HFFc6 (cell line): ENCODE data around the gene STRA6. TPM values are rescaled to one million over a fixed set of nuclear protein-coding genes. Genes with fewer than 3 reads are reported as not detected.

Experiments used
- DNase-seq: peaks from one replicate; pipeline ENCODE4 v3.0.0-alpha.2; 2018
- H3K27ac Mint-ChIP-seq: 2 replicates; pipeline ENCODE4 v1.8.0; 2020; ENCODE audit warnings: mild to moderate bottlenecking, mixed read lengths
- H3K27me3 Mint-ChIP-seq: 2 replicates; pipeline ENCODE4 v1.8.0; 2021; ENCODE audit warnings: mild to moderate bottlenecking, moderate library complexity, mixed read lengths; ENCODE audit not compliant: insufficient read depth
- H3K36me3 Mint-ChIP-seq: 2 replicates; pipeline ENCODE4 v1.8.0; 2021; ENCODE audit warnings: low read depth, mixed read lengths
- H3K4me1 Mint-ChIP-seq: 2 replicates; pipeline ENCODE4 v1.8.0; 2020; ENCODE audit warnings: low read depth, mixed read lengths
- H3K4me3 Mint-ChIP-seq: 2 replicates; pipeline ENCODE4 v1.8.0; 2020; ENCODE audit warnings: mild to moderate bottlenecking, moderate library complexity, mixed read lengths
- H3K9me3 Mint-ChIP-seq: 2 replicates; pipeline ENCODE4 v1.8.0; 2020; ENCODE audit warnings: mild to moderate bottlenecking, mixed read lengths
- total RNA-seq, 6 experiments: library from RNA; stranded (reverse); fragmentation: NEBNext Ultra II Directional; extraction: Animal tissue kit (Norgen Biotek cat#: 25700); gene quantifications; 2 replicates in 1 of 6; 3 replicates in 5 of 6; pipeline ENCODE4 v1.2.3, GENCODE V29; 2021
- TF ChIP-seq, protein P1 (sequence below): fragments of 200-600 bp; sonication (generic); IDR thresholded peaks from 2 replicates; pipeline ENCODE4 v1.5.0; 2021; ENCODE audit warnings: antibody characterized with exemption, mild to moderate bottlenecking

The STRA6 gene
- total RNA-seq, 6 experiments from 2014 or later: 2.2 to 3.2 (median 2.6) TPM

DNA sequence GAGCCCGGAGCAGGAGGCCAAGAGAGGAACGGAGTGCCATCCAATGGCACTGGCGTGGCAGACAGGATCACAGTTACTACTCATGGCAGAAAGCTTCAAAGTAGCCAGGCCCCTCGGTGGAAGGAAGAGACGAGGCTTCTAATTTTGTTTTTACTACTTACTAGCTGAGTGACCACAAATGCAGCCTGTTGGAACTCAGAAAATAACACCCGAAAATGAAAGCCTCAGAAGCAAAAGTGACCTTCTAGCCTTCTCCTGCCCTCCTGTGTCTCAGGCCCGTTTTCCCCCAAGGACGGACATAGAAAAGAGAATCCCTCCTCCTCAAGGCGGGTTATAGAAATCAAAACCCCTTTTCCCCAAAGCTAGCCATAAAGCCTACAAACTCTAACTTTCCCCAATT lies 9.9 kb upstream of the STRA6 start:
- TF ChIP-seq, protein P1, sequence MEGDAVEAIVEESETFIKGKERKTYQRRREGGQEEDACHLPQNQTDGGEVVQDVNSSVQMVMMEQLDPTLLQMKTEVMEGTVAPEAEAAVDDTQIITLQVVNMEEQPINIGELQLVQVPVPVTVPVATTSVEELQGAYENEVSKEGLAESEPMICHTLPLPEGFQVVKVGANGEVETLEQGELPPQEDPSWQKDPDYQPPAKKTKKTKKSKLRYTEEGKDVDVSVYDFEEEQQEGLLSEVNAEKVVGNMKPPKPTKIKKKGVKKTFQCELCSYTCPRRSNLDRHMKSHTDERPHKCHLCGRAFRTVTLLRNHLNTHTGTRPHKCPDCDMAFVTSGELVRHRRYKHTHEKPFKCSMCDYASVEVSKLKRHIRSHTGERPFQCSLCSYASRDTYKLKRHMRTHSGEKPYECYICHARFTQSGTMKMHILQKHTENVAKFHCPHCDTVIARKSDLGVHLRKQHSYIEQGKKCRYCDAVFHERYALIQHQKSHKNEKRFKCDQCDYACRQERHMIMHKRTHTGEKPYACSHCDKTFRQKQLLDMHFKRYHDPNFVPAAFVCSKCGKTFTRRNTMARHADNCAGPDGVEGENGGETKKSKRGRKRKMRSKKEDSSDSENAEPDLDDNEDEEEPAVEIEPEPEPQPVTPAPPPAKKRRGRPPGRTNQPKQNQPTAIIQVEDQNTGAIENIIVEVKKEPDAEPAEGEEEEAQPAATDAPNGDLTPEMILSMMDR: no peak
- Mint-ChIP-seq H3K4me1 (peaks cover 39% of the 10 kb centered on the region), H3K9me3 (no peaks in the 10 kb centered on the region), H3K27me3 (peaks cover 9% of the 10 kb centered on the region), H3K27ac (no peak overlapping the region), H3K36me3 (no peaks in the 10 kb centered on the region), H3K4me3 (no peak overlapping the region)
- no peak for DNase-seq

DNA sequence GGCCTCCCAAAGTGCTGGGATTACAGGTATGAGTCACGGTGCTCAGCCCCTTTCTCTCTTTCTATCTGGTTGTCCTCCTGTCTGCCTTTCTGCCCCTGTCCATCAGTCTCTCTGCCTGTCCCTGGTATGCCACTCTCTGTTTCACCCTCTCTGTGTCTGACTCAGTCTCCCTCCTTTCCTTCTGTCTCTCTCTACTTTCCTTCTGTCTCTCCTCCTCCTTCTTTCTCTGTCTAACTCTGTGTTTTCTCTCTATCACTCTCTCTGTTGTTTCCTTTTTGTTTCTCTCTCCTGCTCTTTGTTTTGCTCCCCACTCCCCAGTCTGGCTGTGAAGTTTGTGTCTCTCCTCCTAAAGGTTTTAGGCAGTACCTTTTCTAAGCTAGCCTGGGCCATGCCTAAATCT lies 9.1 kb upstream of the STRA6 start:
- Mint-ChIP-seq H3K9me3 (no peaks in the 10 kb centered on the region), H3K27me3 (peaks cover 5% of the 10 kb centered on the region), H3K4me3 (no peak overlapping the region), H3K36me3 (no peaks in the 10 kb centered on the region), H3K27ac (no peak overlapping the region), H3K4me1 (peaks cover 39% of the 10 kb centered on the region)
- TF ChIP-seq, protein P1: no peak
- DNase-seq: no peak

DNA sequence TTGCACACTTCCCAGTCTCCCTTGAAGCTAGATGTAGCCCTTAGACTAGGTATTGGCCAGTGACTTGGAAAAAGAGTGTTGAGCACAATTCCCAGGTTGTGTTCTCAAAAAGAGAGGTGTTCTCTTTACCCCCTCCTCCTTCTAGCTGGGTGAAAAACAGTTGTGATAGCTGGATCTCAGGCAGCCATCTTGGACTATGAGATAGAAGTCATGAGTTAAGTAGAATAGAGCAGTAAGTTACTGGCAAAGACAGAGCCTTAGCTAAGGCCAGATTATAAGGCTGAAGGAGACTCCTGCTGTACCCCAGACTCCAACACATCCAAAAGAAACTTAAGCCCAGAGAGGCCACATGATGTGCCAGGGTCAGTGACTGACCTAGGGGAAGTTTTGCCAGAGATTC lies 8.1 kb upstream of the STRA6 start:
- Mint-ChIP-seq H3K4me1 (peaks cover 34% of the 10 kb centered on the region), H3K4me3 (no peak overlapping the region), H3K27ac (peak overlapping the region; percentile 29; the same call in 1 of the 2 replicates), H3K9me3 (no peaks in the 10 kb centered on the region), H3K36me3 (no peaks in the 10 kb centered on the region), H3K27me3 (peaks cover 5% of the 10 kb centered on the region)
- TF ChIP-seq, protein P1: no peak
- no peak for DNase-seq

DNA sequence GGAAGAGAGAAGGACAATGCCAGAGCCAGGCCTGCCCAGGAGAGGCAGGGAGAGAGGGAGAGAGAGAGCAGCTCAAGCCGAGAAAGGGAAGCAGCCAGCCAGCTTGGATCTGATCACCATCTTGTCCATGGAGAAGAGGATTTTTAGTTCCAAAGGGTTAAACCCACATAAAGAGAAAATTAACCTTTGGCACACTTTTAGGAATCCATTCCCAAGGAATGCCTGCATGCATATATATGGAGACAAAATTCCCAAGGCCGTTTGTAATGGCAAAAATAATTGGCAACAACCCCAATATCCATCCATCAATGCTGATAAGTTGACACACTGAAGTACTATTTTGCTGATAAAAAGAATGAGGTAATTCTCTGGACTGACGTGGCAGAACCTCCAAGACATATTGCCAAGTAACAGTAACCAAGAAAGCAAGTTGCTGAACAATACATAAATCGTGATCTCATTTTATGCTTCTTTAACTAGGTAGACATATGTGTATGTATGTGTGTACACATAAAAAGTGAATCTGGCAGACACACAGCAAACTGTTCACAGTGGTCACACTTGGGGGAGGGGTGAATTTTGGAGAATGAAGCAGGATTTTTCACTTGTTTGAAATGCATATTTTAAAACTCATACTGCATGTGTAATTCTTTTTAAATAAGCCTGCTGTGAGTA lies 7.5 kb upstream of the STRA6 start:
- TF ChIP-seq, protein P1: no peak
- Mint-ChIP-seq H3K4me3 (no peak overlapping the region), H3K9me3 (no peaks in the 10 kb centered on the region), H3K4me1 (peaks cover 28% of the 10 kb centered on the region), H3K27ac (peak overlapping the region; percentile 29; the same call in 1 of the 2 replicates), H3K36me3 (no peaks in the 10 kb centered on the region), H3K27me3 (peaks cover 5% of the 10 kb centered on the region)
- peak; percentile 44 for DNase-seq

DNA sequence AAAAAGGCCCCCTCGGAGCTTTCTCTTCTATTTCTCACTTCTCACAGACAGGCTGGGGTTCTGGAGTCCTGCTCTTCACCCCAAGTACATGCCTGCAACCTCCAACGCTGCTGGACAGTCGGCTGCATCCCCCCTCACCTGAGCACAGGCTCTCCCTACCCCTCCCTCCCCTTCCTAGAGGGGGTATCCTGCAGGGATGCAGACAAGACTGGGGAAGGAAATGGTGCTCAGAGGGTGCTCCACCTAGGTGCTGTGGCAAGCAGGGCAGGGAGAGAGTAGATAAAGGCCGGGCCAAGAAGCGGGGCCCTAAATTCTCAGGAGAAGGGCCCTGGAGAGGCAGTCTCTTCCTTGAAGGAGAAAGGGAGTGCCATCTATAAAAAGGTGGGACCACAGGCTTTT lies 7.0 kb upstream of the STRA6 start:
- peaks cover 22% of the 10 kb centered on the region for H3K4me1 Mint-ChIP-seq
- H3K9me3 Mint-ChIP-seq: no peaks in the 10 kb centered on the region
- H3K27me3 Mint-ChIP-seq: peaks cover 5% of the 10 kb centered on the region
- TF ChIP-seq, protein P1: no peak
- H3K36me3 Mint-ChIP-seq: no peaks in the 10 kb centered on the region
- H3K27ac Mint-ChIP-seq: no peak overlapping the region
- no peak overlapping the region for H3K4me3 Mint-ChIP-seq
- no peak for DNase-seq
